Measurements from ENCODE around the gene FHAD1. TPM values are rescaled to one million over a fixed set of nuclear protein-coding genes. Genes with fewer than 3 reads are reported as not detected.
A peak's percentile ranks its signal among the peaks of the same experiment; 100 is the strongest.

The FHAD1 gene
- total and polyA plus RNA-seq, 2 of the 13 experiments (the other 11 are each of a cell fraction or from before 2014, with no cell fraction given) = not detected

DNA sequence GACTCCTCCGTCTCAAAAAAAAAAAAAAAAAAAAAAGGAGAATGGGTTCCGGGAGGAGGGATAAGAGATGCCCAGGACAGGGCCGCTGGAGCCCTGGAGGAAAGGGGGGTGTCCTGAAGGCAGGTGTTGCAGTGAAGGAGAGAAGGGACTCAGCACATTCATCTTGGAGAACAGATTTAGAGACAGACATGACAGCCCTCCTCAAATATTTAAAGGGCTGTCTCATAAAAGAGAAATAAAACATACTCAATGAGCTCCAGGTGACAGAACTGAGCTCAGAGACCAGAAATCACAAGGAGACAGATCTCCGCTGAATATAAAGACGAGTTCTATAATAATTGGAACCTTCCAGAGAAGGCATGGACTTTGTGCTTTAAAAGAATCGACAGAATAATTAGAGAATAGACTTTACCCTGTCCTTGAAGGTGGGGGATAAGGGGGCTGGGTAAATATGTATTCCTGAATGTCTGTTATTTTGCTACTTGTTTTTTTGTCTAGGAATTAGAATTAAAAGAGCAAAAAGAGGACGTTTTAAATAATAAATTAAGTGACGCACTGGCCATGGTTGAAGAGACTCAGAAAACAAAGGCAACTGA lies 110.7 kb downstream of the FHAD1 start (continued):
- TF ChIP-seq KIAA2018 (CRISPR knock-in tag; IDR thresholded peaks at IDR 0.05; ENCODE audit: borderline replicate concordance) (no peak), PTBP1 (IDR thresholded peaks at IDR 0.05; ENCODE audit: low read depth, low read length, poor library complexity, severe bottlenecking) (no peak), ZNF326 (CRISPR knock-in tag; IDR thresholded peaks at IDR 0.05; ENCODE audit: borderline replicate concordance) (no peak), ZNF891 (CRISPR knock-in tag; IDR thresholded peaks at IDR 0.05) (no peak), NCOR1 (IDR thresholded peaks at IDR 0.05; ENCODE audit: borderline replicate concordance, low read length) (0 out of 2 replicates have a peak, but pooled peaks have one; percentile 26), EP300 (IDR thresholded peaks at IDR 0.05; ENCODE audit: low read depth in 2 of 2, low read length in 2 of 2) (peak in 1 of 2 experiments; percentile 57; a peak in 1 of 4 replicates), EP300 (CRISPR knock-in tag; IDR thresholded peaks at IDR 0.05; ENCODE audit: borderline replicate concordance) (no peak), ATM (IDR thresholded peaks at IDR 0.05; ENCODE audit: borderline replicate concordance) (no peak), HNF4G (IDR thresholded peaks at IDR 0.05; ENCODE audit: borderline replicate concordance, low read depth, low read length) (0 out of 2 replicates have a peak, but pooled peaks have one; percentile 19), HNF4G (CRISPR knock-in tag; IDR thresholded peaks at IDR 0.05; ENCODE audit: borderline replicate concordance, low read depth) (no peak)
- TF ChIP-seq, protein P1, sequence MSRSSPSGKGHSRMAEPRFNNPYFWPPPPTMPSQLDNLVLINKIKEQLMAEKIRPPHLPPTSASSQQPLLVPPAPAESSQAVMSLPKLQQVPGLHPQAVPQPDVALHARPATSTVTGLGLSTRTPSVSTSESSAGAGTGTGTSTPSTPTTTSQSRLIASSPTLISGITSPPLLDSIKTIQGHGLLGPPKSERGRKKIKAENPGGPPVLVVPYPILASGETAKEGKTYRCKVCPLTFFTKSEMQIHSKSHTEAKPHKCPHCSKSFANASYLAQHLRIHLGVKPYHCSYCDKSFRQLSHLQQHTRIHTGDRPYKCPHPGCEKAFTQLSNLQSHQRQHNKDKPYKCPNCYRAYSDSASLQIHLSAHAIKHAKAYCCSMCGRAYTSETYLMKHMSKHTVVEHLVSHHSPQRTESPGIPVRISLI (CRISPR knock-in tag; IDR thresholded peaks at IDR 0.05; ENCODE audit: borderline replicate concordance) = no peak

All from HepG2 (cell line).